Stimulated activated CD8-positive, alpha-beta memory T cell treated with anti-CD3 and anti-CD28 coated beads, Interleukin-15, amount 100 ng/mL, for 4 hours (primary cell): ENCODE measurements around the gene XRCC2.
A peak's percentile ranks its signal among the peaks of the same experiment; 100 is the strongest.
"Not testable (repeated sequence)": the region's sequence is repeated elsewhere in the genome, so short reads cannot be mapped to it uniquely, and the experiment has no call there.

Source experiments
- DNase-seq, 2 donors: peaks; one replicate each; pipeline ENCODE4 v3.0.0-alpha.2; 2020; ENCODE audit warnings: low read depth in 2 of 2

XRCC2 gene

DNA sequence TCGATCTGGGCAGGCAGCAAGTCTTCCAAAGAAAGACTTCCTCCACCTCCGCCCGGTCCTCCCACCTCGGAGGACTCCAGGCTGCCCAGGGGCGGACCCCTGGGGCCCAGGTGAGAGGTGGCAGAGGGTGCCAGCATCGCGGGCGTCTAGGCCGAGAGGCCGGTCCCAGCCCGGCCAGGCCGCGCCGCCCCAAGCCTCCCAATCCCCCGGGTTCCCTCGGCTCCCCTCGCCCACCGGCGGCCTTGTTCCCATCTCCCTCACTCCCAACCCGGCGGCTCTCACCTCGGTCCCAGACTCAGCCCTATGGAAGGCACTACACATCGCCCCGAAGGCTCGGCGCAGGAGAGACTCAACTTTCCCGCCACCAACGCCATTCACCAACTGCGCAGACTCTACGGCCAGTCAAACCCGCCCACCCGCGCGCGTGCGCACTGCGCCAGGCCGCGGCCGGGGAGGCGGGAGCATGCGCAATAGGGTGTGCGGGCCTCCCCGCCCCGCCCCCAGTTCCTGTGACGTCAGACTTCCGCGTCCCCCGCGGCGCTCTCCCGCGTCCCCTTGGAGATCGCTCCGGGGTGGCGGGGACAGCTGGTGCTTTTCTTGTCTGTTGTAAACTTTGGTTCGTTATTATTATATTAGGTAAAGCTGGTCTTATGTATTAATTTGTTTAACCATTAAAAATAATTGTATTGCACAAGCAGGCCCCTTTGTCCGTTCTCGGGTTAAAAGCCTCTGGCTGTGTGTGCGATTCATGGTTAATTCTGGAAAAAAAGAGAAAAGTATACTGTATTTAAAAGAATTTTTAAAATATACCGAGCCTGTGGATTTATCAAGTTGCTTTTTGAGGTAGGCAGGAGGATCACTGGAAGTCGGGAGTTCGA is at the start of gene XRCC2:
Gene XRCC2, minus strand, starts transcription at position 383 of the 878 bp plus-strand sequence. Its CDS starts 62 bp downstream, at position 321.
- DNase-seq, result peak; percentile 87 to 92

- DNase-seq, result no peak
These were observed 47.4 kb upstream of the XRCC2 start for GRCh38 chr7:152723364-152723763.

DNA sequence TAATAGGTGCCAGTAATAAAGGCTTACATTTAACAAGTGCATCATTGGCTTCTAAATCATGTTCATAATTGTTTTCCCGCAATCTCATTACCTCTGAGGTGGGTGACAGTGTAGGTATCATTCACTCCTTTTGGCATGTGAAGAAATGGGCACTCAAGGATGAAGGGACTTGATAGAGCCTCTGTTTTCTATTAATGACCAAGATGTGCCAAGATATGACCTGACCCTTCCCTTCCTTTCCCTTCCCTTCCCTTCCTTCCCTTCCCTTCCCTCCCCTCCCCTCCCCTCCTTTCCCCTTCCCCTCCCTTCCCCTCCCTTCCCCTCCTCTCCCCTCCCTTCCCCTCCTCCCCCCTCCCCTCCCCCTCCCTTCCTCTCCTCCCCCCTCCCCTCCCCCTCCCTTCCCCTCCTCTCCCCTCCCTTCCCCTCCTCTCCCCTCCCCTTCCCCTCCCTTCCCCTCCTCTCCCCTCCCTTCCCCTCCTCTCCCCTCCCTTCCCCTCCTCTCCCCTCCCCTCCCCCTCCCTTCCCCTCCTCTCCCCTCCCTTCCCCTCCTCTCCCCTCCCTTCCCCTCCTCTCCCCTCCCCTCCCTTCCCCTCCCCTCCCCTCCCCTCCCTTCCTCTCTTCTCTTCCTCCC is 36.6 kb upstream of the XRCC2 start:
- DNase-seq, result not testable (repeated sequence)

DNA sequence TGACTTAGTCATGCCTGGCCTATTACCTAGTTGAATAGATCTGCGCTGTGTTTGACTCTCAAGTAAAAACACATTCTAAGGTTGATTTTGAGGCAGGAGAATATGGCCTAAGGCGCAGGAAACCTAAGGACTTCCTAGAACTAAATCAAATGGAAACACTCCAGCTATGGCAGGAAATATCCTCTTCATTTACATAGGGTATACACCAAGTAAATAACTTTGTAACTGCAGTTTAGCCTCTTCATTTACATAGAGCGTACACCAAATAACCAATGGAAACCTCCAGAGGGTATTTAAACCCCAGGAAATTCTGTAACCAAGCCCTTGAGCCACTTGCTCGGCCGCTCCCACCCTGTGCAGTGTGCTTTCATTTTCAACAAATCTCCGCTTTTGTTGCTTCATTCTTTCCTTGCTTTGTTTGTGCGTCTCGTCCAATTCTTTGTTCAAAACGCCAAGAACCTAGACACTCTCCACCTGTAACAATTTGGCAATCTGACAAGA is 35.6 kb upstream of the XRCC2 start:
- DNase-seq, result no peak

DNA sequence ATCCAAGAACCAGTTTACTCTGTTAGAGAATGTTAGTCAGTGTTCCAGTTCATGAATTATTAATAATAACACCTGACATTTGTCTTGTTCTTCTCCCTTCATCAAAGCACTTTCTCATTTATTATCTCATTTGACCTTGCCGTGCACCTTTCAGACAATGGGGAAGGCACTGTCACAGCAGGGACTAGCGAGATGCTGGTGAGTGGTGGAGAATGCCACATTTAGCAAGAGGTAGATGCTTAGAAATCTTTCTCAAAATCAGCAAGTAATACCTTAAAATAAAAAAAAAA is 34.2 kb upstream of the XRCC2 start:
- DNase-seq, result no peak

- no peak for DNase-seq
These were observed 33.6 kb upstream of the XRCC2 start for GRCh38 chr7:152709287-152710152.

DNA sequence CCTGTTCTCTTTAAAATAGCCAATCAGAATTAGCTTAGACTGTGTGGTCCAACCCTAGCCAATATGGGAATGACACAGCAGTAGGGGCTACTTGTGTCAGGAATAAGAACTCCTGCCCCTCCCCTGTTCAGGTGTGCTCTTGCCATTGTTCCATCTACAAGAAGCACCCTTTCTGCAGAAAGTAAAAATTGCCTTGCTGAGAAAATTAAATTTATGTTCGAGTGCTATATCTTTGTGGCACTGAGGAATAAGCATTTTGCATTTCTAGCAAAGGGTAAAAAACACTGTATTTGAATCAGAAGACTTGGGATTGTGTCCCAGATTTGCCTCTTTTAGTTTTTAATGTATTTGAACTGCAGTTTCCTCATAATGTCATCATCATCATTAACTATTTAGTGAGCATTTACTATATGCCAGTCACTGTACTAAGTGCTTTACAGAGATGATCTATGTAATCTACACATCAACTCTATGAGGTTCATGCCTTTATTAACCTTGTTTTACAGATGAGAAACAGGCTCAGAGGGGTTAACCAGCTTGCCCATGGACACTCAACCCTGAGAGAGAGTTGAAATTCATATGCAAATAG is 28.9 kb upstream of the XRCC2 start:
- no peak for DNase-seq

GRCh38 chr7:152699079-152699478 is 23.1 kb upstream of the XRCC2 start:
- DNase-seq, result no peak

DNA sequence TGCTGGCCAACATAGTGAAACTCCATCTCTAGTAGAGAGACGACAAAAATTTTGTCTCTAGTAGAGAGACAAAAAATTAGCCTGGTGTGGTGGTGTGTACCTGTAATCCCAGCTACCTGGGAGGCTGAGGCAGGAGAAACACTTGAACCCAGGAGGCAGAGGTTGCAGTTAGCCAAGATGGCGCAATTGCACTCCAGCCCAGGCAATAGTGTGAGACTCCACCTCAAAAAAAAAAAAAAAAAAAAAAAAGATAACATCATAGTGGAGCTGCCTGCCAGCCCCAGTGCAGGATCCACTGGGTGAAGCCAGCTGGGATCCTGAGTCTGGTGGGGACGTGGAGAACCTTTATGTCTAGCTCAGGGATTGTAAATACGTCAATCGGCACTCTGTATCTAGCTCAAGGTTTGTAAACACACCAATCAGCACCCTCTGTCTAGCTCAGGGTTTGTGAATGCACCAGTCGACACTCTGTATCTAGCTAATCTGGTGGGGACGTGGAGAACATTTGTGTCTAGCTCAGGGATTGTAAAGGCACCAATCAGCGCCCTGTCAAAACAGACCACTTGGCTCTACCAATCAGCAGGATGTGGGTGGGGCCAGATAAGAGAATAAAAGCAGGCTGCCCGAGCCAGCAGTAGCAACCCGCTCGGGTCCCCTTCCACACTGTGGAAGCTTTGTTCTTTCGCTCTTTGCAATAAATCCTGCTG is 21.5 kb upstream of the XRCC2 start:
- DNase-seq, result not testable (repeated sequence)

DNA sequence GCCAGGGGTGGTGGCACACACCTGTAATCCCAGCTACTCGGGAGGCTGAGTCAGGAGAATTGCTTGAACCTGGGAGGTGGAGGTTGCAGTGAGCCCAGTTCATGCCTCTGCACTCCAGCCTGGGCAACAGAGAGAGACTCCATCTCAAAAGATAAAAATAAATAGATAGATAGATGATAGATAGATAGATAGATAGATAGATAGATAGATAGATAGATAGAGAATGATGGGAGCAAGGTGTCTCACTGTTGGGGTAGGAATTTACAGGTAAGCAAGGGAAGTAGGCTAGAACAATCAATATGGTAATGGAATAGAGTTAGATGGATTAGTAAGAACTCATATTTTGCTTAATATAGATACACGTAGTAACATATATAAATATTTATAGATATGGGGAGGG is 16.3 kb upstream of the XRCC2 start:
- not testable (repeated sequence) for DNase-seq

GRCh38 chr7:152683297-152683696 is 7.4 kb upstream of the XRCC2 start:
- DNase-seq, result no peak

DNA sequence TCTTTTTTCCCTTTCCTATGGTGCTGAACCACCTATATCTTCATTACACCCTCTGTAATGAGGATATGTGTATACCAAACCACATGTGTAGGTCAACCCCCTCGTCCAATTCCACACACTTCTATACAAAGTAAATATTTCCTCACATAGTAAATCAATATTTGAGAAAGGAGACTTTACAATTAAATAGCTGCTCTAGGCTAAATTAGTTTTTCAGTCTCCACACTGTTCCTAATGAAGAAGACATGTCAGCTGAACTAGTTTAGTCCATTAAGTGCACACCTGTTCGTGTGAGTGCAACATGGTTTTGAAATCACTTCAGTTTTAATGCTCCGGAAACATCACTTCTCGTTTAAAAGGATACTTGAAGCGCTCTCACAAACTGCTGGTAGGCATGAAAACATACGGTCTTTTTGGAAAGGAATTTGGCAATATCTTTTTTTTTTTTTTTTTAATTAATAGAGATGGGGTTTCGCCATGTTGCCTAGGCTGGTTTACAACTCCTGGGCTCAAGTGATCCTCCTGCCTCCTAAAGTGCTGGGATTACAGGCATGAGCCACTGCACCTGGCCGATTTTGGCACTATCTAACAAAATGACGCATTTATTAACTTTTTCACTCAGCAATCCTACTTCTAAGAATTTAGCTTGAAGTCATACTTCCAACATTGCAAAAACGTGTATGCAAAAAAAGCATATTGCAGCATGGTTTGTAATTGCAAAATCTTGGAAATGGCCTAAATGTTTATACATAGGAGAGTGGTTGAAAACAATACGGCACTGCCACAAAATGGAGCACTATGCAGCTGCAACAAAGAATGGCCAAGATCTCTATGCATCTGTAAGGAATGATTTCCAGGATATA is 2.1 kb upstream of the XRCC2 start:
- no peak for DNase-seq

- no peak for DNase-seq
These were observed 832 bp downstream of the XRCC2 start for GRCh38 chr7:152674860-152675758.

- no peak for DNase-seq
These were observed 2.0 kb downstream of the XRCC2 start for GRCh38 chr7:152673897-152674296.

GRCh38 chr7:152672626-152673025 is 3.3 kb downstream of the XRCC2 start:
- DNase-seq, result no peak

GRCh38 chr7:152669758-152670157 is 6.2 kb downstream of the XRCC2 start:
- DNase-seq, result no peak

DNA sequence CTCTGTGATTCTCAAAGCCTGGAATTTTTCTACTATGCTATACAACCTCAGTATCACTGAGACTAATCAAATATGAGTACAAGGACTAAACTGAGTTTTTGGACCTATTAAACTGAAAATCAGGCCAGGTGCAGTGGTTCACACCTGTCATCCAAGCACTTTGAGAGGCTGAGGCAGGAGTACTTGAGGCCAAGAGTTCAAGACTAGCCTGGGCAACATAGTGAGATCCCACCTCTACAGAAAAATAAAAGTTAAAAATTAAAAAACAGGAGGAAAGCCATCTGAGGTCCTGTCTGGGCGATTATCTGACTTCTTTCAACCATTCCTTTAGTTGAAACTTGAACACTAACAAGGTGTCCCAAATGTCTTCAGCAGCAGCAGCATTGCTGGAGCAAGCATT is 7.0 kb downstream of the XRCC2 start:
- no peak for DNase-seq

DNA sequence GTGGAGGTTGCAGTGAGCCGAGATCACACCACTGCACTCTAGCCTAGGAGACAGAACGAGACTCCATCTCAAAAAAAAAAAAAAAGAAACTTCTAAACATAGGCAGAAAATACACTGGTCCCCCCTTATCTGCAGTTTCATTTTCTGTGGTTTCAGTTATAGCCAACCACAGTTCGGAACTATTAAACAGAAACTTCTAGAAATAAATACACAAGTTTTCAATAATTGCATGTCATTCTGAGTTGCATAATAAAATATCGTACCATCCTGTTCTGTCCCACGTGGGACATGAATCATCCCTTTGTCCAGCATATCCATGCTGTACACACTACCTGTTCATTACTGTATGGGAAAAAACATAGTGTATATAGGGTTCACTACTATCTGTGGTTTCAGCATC is 8.0 kb downstream of the XRCC2 start:
- DNase-seq, result no peak

DNA sequence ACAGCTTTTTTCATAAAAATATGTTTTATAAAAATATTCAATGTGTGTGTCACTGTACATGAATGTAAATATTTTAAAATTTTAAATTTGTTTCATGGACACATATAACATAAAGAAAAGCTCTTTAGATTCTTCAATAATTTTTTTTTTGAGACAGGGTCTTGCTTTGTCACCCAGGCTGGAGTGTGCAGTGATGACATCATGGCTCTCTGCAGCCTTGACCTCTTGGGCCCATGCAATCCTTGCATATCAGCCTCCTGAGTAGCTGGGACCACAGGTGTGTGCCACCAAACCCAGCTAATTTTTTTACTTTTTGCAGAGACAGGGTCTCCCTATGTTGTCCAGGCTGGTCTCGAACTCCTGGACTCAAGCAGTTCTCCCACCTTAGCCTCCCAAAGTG is 9.9 kb downstream of the XRCC2 start:
- no peak for DNase-seq
